ENCODE results near the gene GATA2.

DNA sequence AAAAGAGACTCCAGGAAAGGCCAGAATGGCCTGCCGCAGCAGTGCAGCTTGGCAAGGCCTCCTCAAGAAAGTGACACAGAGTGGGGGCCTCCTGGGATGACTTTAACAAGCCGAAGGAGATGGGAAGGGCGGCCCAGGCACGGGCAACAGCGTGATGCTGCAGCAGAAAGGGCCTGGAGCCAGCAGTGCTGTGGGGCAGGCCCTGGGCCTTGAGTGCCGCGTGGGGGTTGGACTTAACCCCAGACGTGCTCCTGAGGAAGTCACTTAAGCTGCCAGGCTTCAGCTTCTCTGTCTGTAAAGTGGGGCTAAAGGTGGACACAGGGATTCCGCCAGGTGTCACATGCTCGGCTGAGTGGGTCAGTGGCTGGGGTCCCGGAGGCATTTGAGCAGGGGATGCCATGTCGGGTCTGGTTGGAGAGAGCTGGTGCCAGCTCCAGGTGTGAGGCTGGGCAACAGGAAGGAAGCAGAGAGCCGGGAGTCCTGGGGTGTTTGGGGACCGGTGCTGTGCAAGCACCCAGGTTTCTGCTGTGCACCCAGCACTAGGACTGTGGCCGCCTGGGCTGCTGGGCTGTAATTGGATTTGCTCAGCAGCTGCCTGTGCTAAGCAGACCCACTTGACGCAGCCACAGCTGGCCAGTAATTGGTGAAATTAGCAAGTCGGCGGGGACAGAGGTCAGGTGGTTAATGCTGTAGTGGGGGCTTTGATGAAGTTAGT lies 34.1 kb downstream of the GATA2 start:
- TF ChIP-seq, protein P1, sequence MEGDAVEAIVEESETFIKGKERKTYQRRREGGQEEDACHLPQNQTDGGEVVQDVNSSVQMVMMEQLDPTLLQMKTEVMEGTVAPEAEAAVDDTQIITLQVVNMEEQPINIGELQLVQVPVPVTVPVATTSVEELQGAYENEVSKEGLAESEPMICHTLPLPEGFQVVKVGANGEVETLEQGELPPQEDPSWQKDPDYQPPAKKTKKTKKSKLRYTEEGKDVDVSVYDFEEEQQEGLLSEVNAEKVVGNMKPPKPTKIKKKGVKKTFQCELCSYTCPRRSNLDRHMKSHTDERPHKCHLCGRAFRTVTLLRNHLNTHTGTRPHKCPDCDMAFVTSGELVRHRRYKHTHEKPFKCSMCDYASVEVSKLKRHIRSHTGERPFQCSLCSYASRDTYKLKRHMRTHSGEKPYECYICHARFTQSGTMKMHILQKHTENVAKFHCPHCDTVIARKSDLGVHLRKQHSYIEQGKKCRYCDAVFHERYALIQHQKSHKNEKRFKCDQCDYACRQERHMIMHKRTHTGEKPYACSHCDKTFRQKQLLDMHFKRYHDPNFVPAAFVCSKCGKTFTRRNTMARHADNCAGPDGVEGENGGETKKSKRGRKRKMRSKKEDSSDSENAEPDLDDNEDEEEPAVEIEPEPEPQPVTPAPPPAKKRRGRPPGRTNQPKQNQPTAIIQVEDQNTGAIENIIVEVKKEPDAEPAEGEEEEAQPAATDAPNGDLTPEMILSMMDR (IDR thresholded peaks at IDR 0.05) = no peak
- TF ChIP-seq POLR2A (IDR thresholded peaks at IDR 0.05) (no peak), EP300 (IDR thresholded peaks at IDR 0.05) (no peak)
